ENCODE measurements around the gene PTPRD. TPM values are rescaled to one million over a fixed set of nuclear protein-coding genes. Genes with fewer than 3 reads are reported as not detected.

Gene PTPRD
- total RNA-seq, 1 experiment from 2014 or later, result 0.02 TPM

DNA sequence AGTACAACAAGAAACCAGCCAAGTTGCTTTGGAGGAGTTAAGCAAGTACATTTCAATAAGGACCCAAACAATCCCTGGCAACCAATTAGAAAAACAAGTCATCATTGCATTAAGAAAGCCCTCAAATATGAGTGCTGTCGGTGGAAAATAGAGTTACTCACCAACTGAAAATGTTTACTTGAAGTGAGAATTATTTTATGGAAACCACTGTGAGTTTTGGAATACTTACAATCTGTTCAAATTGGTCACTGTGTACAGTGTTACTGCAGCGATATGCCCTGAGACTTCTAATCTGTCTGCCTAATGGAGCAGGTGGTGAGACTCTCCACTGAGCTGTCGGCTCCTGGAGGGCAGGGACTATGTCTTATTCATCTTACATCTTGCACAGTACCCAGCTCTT, 1740.0 kb downstream of the PTPRD start:
- Histone ChIP-seq H2AFZ (ENCODE audit: low read depth, low read length, poor library complexity, severe bottlenecking) (no peak overlapping the region), H3K4me3 (replicated peaks in 1 of 2; ENCODE audit: low read depth in 1 of 2, low read length in 2 of 2) (no peak overlapping the region), H3K79me2 (ENCODE audit: insufficient read depth, low read length) (no peaks in the 10 kb centered on the region), H3K27me3 (ENCODE audit: insufficient read depth, low read length) (no peaks in the 10 kb centered on the region), H3K27ac (ENCODE audit: low read depth, low read length) (no peak overlapping the region), H3K9ac (ENCODE audit: low read length) (no peak overlapping the region), H3K4me2 (ENCODE audit: low read length) (no peak overlapping the region), H3K9me3 (ENCODE audit: control insufficient read depth in 1 of 2, insufficient read depth in 1 of 2, low read depth in 1 of 2, low read length in 2 of 2) (peaks cover 4 to 18% of the 10 kb centered on the region in 2 experiments; a peak in 2 of 4 replicates), H3K4me1 (ENCODE audit: control insufficient read depth in 1 of 2, insufficient read depth in 2 of 2, low read length in 2 of 2) (no peaks in the 10 kb centered on the region), H3K36me3 (ENCODE audit: control insufficient read depth in 1 of 2, insufficient read depth in 2 of 2, low read length in 2 of 2) (no peaks in the 10 kb centered on the region), H3K9me2 (ENCODE audit: insufficient read depth) (no peaks in the 10 kb centered on the region), H4K20me1 (ENCODE audit: insufficient read depth) (no peaks in the 10 kb centered on the region)
- BruUV-seq (replicated peaks), result no TSS peak
- no peak for DNase-seq (ENCODE audit: low read depth, low spot score)
- RAD21 ChIA-PET (ENCODE audit: low non-redundant PET in 1 of 2, low total read pairs in 2 of 2, uncharacterized antibody in 2 of 2, unreplicated experiment in 2 of 2), result no interaction called here
- intact Hi-C loops (cut with micrococcal nuclease), result no loop called here
- ATAC-seq, result no peak
- TF ChIP-seq POLR2AphosphoS5 (IDR thresholded peaks at IDR 0.05; ENCODE audit: low read depth, low read length) (no peak), EZH2phosphoT487 (IDR thresholded peaks at IDR 0.05; ENCODE audit: borderline replicate concordance) (no peak), TCF7L2 (IDR thresholded peaks at IDR 0.05; ENCODE audit: borderline replicate concordance, extremely low read depth, insufficient read depth, insufficient read length) (no peak), RAD21 (IDR thresholded peaks at IDR 0.05; ENCODE audit: low read depth) (no peak), POLR2A (IDR thresholded peaks at IDR 0.05; ENCODE audit: borderline replicate concordance, extremely low read depth, insufficient read depth, insufficient read length) (no peak)
- CTCF ChIA-PET, result no interaction called here
- POLR2A ChIA-PET, result no interaction called here

DNA sequence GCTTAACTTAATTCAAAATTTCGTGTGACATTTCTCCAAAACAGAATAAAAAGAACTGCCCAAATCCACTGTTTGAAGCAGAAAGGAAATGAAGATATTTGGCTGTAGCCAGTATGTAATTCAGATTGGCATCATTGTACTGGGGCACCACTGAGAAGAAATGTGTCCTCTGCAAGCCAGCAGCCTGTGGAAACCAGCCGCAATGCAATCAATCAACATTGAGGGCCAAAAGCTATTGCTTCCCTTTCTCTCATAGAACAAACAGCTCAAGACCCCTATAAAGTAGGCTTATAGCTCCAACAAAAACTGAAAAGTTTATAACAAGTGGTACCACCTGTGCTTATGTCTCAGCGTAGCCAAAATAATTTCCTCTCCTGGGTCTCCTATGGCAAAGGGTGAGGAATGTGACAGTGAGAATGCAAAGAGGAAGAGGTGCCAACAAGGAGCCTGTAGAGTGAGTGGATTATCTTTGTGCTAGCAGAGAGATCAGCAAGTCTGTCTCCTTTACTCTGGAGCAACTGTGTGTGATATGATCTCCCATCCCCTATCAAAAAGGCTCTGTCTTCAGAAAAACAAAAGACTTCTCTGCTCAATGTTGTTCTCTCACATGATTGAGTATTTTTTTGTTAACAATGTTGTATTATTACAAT, 1740.9 kb downstream of the PTPRD start:
- Histone ChIP-seq H3K4me3 (replicated peaks in 1 of 2; ENCODE audit: low read depth in 1 of 2, low read length in 2 of 2) (no peak overlapping the region), H3K36me3 (ENCODE audit: control insufficient read depth in 1 of 2, insufficient read depth in 2 of 2, low read length in 2 of 2) (no peaks in the 10 kb centered on the region), H3K27ac (ENCODE audit: low read depth, low read length) (no peak overlapping the region), H2AFZ (ENCODE audit: low read depth, low read length, poor library complexity, severe bottlenecking) (no peak overlapping the region), H4K20me1 (ENCODE audit: insufficient read depth) (no peaks in the 10 kb centered on the region), H3K27me3 (ENCODE audit: insufficient read depth, low read length) (no peaks in the 10 kb centered on the region), H3K4me2 (ENCODE audit: low read length) (no peak overlapping the region), H3K9me3 (ENCODE audit: control insufficient read depth in 1 of 2, insufficient read depth in 1 of 2, low read depth in 1 of 2, low read length in 2 of 2) (peaks cover 4 to 15% of the 10 kb centered on the region in 2 experiments; a peak in 2 of 4 replicates), H3K79me2 (ENCODE audit: insufficient read depth, low read length) (no peaks in the 10 kb centered on the region), H3K9ac (ENCODE audit: low read length) (no peak overlapping the region), H3K9me2 (ENCODE audit: insufficient read depth) (no peaks in the 10 kb centered on the region), H3K4me1 (ENCODE audit: control insufficient read depth in 1 of 2, insufficient read depth in 2 of 2, low read length in 2 of 2) (no peaks in the 10 kb centered on the region)
- DNase-seq (ENCODE audit: low read depth, low spot score), result no peak
- BruUV-seq (replicated peaks), result no TSS peak
- POLR2A ChIA-PET, result no interaction called here
- CTCF ChIA-PET, result no interaction called here
- no peak for ATAC-seq
- intact Hi-C loops (cut with micrococcal nuclease), result no loop called here
- RAD21 ChIA-PET (ENCODE audit: low non-redundant PET in 1 of 2, low total read pairs in 2 of 2, uncharacterized antibody in 2 of 2, unreplicated experiment in 2 of 2), result no interaction called here
- TF ChIP-seq ZFX (IDR thresholded peaks at IDR 0.05) (no peak), EZH2phosphoT487 (IDR thresholded peaks at IDR 0.05; ENCODE audit: borderline replicate concordance) (no peak), CBX3 (IDR thresholded peaks at IDR 0.05; ENCODE audit: low read depth) (no peak), CEBPB (IDR thresholded peaks at IDR 0.05; ENCODE audit: low read depth) (no peak), ELF1 (IDR thresholded peaks at IDR 0.05; ENCODE audit: borderline replicate concordance, low read depth) (no peak), SRF (IDR thresholded peaks at IDR 0.05; ENCODE audit: low read depth) (no peak), ZNF274 (IDR thresholded peaks at IDR 0.05; ENCODE audit: low read depth, low read length) (no peak), EGR1 (IDR thresholded peaks at IDR 0.05; ENCODE audit: low read depth) (no peak), YY1 (IDR thresholded peaks at IDR 0.05; ENCODE audit: extremely low read depth, insufficient replicate concordance, low read depth, low read length) (no peak), SP1 (IDR thresholded peaks at IDR 0.05; ENCODE audit: low read depth) (no peak), JUND (IDR thresholded peaks at IDR 0.05) (no peak), RAD21 (IDR thresholded peaks at IDR 0.05; ENCODE audit: low read depth) (no peak)
- TF ChIP-seq, protein P1, sequence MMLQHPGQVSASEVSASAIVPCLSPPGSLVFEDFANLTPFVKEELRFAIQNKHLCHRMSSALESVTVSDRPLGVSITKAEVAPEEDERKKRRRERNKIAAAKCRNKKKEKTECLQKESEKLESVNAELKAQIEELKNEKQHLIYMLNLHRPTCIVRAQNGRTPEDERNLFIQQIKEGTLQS (IDR thresholded peaks at IDR 0.05), result no peak
- TF ChIP-seq, protein P2, sequence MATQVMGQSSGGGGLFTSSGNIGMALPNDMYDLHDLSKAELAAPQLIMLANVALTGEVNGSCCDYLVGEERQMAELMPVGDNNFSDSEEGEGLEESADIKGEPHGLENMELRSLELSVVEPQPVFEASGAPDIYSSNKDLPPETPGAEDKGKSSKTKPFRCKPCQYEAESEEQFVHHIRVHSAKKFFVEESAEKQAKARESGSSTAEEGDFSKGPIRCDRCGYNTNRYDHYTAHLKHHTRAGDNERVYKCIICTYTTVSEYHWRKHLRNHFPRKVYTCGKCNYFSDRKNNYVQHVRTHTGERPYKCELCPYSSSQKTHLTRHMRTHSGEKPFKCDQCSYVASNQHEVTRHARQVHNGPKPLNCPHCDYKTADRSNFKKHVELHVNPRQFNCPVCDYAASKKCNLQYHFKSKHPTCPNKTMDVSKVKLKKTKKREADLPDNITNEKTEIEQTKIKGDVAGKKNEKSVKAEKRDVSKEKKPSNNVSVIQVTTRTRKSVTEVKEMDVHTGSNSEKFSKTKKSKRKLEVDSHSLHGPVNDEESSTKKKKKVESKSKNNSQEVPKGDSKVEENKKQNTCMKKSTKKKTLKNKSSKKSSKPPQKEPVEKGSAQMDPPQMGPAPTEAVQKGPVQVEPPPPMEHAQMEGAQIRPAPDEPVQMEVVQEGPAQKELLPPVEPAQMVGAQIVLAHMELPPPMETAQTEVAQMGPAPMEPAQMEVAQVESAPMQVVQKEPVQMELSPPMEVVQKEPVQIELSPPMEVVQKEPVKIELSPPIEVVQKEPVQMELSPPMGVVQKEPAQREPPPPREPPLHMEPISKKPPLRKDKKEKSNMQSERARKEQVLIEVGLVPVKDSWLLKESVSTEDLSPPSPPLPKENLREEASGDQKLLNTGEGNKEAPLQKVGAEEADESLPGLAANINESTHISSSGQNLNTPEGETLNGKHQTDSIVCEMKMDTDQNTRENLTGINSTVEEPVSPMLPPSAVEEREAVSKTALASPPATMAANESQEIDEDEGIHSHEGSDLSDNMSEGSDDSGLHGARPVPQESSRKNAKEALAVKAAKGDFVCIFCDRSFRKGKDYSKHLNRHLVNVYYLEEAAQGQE (IDR thresholded peaks at IDR 0.05; ENCODE audit: low read depth), result no peak
